HG03139 (cell line): Measurements from ENCODE around the gene MIA.
"Not testable (repeated sequence)": the region's sequence is repeated elsewhere in the genome, so short reads cannot be mapped to it uniquely, and the experiment has no call there.

Experiments
- ATAC-seq: cut with Tn5 transposase; IDR thresholded peaks from one replicate; pipeline ENCODE4 v1.9.1; 2021; ENCODE audit not compliant: unreplicated experiment

The MIA gene

DNA sequence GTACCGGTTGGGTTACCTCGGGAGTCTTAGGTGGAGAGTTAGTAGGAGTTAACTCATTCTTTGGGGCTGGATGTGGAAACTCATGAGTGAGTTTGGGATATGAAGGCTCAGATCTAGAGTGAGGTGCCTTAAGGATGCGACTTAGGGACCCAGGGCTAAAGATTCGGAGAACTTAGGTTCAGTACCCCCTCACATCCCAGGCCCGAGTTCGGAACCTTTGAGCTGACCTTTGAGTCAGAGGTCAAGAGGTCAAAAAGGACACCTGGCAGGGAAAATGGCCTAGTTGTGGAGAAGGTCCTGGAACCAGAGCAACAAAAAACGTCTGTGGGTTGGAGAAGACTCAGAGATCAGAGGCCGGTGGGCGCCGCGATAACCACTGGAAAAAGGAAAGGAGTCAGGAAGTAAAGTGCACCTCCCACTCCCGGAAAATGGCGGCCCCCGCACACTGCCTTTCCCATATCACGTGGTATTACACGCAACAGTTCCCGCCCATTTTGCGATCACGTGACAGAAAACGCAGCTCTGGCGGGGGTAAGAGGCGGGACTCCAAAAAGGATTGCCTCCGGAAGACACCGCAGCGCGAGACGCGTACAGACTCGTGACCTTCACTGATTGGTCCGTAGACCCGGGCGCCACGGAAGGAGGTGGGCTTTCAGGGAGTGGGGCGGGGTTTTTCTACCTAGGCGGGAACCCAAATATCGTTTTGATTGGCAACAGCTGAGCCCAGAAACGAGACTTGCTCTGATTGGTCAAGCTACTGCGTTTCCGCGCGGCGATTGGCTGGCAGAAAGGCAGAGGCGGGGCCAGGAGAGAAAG is 25.1 kb upstream of the MIA start, which contains the start of gene ACTMAP:
TSS of gene ACTMAP (minus strand) at position 420 of the 816 bp plus-strand sequence. CDS start 674 bp downstream, outside the sequence.
- peak; percentile 78 for ATAC-seq

- peak; percentile 52 for ATAC-seq
These were observed 24.3 kb upstream of the MIA start, which contains the start of gene SNRPA for GRCh38 chr19:40750874-40751537. SNRPA (plus strand) TSS chr19:40751203; CDS start chr19:40751409, 206 bp downstream.

DNA sequence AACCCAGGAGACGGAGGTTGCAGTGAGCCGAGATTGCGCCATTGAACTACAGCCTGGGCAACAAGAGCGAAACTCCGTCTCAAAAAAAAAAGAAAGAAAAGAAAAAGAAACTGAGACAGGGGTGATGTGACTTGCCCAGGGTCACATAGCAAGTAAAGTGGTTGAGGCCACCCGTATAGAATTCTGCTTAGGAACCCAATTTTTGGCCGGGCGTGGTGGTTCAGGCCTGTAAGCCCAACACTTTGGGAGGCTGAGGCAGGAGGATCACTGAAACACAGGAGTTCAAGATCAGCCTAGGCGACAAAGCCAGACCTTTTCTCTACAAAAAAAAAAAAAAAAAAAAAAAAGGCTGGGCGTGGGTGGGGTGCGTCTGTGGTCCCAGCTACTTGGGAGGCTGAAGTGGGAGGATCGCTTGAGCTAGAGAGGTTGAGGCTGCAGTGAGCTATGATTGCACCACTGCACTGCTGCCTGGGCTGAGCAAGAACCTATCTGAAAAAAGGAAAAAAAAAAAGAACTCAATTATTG is 23.0 kb upstream of the MIA start:
- no peak for ATAC-seq

DNA sequence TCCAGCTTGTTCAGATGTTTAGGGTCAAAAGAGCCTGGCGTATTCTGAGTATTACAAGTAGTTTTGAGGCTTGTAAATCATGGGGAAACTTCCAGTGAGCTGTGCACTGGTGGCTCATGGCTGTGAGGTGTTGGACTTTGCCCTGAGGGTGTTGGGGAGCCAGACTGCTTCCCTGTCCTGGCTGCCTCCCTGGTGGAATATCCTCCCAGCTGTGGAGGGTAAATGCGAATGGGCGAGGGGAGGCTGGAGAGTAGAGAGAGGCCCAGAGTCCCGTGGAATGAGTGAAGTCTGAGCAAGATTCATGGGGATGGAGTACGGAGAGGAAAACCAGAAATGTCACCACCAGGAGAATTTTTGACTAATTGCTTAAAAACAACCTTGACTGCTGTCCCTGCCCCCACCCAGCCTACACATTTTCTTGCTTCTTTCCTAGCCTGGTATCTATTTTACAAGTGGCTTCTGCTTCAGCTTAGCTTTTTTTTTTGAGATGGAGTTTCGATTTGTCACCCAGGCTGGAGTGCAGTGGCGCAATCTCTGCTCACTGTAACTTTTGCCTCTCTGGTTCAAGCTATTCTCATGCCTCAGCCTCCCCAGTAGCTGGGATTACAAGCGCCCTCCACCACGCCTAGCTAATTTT is 20.6 kb upstream of the MIA start:
- no peak for ATAC-seq

GRCh38 chr19:40755248-40755624 is 20.1 kb upstream of the MIA start:
- no peak for ATAC-seq

DNA sequence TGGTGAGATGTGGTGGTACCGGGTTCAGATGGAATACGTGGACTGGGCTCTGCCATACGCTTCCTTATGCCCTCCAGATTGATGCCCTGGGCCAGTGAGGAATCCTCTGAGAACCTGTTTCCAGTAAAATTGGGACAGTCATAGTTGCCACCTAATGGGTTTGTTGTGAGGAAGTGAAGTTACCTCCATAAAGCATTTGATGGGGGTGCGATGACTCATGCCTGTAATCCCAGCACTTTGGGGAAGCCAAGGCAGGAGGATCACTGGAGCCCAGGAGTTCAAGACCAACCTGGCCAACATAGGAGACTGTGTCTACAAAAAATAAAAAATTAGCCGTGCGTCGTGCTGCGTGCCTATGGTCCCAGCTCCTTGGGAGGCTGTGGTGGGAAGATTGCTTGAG is 19.5 kb upstream of the MIA start:
- no peak for ATAC-seq

GRCh38 chr19:40756502-40757110 is 18.7 kb upstream of the MIA start:
- no peak for ATAC-seq

DNA sequence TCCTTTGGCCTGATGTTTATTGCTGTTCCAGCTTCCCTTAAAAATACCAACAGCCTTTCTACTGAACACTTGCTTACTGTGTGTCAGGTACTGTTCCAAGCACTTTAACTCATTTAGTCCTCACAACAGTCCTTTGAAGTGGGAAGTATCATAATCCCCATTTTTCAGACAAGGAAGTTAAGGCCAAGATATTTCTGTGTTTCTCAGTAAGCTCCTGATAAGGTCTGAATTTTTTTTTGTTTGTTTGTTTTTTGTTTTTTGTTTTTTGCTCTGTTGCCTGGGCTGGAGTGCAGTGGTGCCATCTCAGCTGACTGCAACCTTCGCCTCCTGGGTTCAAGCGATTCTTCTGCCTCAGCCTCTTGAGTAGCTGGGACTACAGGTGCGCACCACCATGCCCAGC is 16.8 kb upstream of the MIA start:
- no peak for ATAC-seq

GRCh38 chr19:40759352-40759751 is 16.0 kb upstream of the MIA start:
- ATAC-seq, result no peak

GRCh38 chr19:40762754-40763470 is 12.4 kb upstream of the MIA start:
- no peak for ATAC-seq

GRCh38 chr19:40763526-40763925 is 11.8 kb upstream of the MIA start:
- ATAC-seq, result no peak

DNA sequence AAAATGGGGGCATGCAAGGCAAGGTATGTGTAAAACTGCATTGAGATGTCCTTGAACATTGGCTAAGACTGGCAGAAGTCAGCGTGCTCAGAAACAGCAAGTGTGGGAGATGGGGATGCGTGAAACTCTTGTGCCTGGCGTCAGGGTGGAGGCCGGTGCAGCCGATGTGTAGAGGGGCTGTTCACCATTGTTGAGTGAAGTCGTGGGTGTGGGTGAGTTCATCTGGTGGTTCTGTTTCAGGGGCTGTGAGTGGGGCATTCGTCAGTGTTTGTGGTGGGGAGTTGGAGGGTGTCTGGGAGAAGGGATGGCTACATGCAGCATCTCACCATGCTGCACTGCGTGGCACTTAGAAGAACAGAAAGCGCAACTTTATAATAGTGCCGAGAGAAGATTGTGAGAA is 11.4 kb upstream of the MIA start:
- no peak for ATAC-seq

- not testable (repeated sequence) for ATAC-seq
These were observed 8.9 kb upstream of the MIA start for GRCh38 chr19:40766385-40766784.

DNA sequence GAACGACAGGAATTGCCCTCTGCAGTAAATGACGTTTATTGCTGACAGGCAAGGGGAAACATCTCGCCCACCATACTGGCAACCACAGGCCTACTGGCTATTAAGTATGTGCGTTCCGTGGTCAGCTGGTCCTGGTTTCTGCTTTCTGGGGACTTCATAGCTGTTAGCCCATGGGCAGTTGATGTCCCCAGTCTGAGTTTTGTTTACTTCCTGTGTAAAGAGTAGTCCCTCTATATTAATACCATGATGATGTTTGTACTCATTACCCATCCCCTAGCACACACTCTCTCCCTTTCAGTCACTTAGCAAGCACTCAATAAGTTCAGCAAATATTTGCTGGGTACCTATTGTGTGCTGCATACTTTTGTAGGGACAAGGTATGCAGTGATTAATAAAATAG is 6.5 kb upstream of the MIA start:
- ATAC-seq, result no peak

GRCh38 chr19:40771101-40771862 is 4.0 kb upstream of the MIA start:
- ATAC-seq, result not testable (repeated sequence)

GRCh38 chr19:40775632-40776022 is 306 bp downstream of the MIA start:
- ATAC-seq, result no peak

GRCh38 chr19:40776364-40776763 is 1.0 kb downstream of the MIA start:
- no peak for ATAC-seq

- peak; percentile 49 for ATAC-seq
These were observed 1.8 kb downstream of the MIA start for GRCh38 chr19:40776932-40777644.

- ATAC-seq, result no peak
These were observed 2.3 kb downstream of the MIA start for GRCh38 chr19:40777645-40777936.
